Measurements from ENCODE around the gene BCL2.

Gene BCL2

DNA sequence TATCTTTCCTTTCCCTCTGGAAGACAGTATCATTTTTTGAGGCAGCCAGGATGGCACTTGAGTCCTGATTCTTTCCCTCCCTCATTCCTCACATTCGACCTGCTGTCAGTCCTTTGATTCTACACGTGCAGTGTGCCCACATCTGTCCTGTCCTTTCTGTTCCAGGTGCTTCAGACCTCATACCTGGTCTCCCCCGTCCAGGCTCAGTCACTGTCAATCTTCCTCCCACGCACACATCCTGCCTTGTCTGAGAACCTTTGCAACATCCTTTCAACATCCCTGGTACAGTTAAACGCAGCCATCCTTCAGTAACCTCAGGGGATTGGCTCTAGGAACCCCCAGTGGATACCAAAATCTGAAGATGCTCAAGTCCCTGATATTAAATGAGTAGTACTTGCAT is 10.1 kb downstream of the BCL2 start:
- DNase-seq (ENCODE audit: low read depth) = no peak

DNA sequence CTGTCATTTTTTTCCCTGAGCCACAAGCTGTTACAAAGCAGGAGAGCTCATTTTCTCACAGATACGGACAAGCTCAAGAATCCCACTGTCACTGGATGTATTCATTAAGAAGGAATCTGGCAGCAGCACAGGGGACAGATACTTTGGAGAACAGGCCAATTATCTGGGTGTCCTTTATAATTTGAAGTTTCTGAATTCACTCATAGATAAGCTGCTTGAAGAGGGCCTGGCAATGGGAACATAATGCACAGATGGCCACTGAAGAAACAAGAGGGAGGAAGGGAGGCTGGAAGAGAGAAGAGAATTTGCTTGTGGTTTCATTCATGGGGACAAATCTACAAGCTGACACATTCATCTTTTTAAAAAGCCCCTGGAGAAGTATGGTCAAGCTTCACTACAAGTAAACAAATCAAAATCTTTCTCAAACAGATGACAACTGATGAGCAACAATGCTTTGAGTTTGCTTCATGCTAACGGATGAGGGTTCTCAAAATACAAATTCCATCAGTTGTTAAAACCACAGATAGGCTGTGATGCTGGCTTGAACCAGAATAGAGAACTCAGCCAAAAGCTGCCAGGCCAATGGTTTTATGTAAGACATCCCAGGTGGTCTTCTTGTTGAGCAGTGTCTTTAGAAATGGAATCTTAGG is 11.9 kb downstream of the BCL2 start:
- DNase-seq (ENCODE audit: low read depth) = no peak

DNA sequence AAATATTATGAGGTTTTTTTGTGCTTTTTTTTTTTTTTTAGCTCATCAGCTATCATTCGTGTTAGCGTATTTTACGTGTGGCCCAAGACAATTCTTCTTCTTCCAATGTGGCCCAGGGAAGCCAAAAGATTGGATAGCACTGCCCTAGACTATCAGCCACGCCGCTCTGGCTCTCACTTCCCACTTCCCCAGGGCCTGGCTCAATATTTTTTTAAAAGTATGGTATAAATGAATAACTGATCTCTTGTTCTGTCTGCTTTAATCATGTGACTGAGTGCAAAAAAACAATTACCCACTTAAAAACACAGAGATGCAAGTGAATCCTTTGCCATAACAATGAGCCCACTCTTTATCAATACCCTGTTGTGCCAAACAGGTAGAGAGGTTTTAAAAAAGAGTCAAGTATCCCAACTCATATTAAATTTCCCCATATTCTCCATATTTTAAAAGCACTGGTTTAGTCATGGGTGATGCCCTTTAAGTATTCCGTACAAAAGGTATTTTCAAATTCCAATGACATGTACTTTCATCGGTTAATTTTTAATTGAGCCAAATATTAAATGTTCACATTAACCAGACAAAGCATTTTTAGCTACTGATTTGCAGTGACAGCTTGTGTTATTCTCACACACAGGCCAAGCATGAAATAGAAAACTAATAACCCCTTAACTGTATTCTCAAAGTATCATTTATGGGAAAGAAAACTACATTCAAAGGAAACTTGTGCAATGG is 12.6 kb downstream of the BCL2 start:
- DNase-seq (ENCODE audit: low read depth) = no peak

DNA sequence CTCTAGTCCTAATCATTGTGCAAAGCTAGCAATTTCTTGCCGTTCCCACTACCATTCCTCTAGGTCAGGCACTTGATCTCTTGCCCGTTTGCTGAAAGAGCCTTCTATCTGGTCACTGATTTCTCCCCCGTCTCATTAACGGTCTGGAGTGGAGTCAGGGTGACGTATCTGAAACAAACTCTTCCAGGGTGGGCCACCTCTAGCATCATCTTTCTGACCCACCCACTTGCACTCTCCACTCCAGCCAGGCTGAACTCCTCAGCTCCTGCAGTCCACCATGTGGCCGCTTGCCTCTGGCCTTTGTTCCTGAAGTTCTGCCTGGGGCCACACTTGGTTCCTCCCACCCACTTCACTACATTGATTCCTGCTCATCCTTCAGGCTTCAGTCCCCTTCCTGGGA is 13.3 kb downstream of the BCL2 start:
- no peak for DNase-seq (ENCODE audit: low read depth)

DNA sequence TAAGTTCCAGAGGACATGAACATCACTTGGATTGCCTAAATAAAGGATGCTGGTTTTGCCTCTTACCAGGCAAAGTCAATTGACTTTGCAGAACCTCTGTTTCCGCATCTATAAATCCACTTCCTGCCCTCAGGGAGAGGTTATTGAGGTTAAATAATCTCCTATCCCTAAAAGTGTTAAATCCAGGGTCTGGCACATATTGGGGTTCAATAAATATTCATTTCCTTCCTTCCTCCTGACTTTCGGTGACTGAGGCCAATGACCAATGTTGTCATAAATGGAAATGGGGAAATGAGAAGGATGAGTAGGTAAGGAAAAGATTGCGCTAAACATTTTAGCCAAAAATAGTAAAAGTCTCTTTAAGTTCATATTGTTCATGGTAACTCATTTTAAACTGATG is 16.0 kb downstream of the BCL2 start:
- DNase-seq (ENCODE audit: low read depth) = no peak

DNA sequence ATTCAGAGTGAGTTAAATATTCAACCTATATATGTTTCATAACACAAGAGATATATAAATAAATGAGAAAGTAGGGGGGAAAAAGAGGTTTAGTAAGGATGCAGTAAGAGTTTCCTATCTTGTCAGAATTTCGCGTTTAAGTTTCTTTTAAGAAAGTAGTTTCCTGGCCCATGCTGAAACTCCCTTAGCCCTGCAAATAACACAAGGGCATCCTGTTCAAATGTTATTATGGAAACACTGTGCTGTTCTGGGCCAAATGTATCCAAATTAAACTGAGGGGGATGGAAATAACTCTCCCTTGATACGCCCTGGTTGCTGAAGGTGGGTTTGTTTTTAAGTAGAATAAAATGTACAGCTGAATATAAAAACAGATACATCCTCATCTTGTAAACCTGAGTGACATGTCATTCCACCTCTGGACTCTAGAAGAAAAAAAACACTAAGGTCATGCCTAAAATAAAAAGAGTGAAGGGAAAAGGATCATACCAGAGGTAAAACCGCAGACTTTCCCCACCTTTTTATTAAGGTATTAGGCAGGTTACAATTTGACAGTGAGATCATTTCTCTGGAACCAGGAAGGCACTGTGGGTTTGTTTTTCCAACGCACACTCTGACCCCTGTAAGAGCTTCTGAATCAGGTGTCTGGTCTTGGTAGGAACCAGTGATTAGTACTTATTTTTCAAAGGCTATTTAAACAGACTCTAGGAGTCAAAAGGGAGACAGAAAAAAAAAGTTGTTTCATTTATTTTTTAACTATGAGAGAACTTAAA is 16.7 kb downstream of the BCL2 start:
- no peak for DNase-seq (ENCODE audit: low read depth)

DNA sequence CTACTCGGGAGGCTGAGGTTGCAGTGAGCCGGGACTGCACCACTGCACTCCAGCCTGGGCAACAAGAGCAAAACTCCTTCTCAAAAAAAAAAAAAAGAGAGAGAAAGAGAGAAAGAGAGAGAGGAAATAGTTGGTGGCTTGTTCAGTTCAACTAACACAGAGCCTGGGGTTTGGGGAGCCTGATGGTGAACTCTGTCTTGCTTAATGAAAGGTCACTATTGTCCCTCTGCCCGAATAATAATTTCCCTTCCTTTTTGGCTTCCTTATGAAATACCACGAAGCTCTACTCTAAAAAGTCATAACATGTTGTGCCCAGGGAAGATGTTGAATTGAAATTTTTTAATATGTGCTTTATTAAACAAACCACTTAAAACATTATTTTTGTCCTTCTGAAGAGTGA is 17.3 kb downstream of the BCL2 start:
- no peak for DNase-seq (ENCODE audit: low read depth)

DNA sequence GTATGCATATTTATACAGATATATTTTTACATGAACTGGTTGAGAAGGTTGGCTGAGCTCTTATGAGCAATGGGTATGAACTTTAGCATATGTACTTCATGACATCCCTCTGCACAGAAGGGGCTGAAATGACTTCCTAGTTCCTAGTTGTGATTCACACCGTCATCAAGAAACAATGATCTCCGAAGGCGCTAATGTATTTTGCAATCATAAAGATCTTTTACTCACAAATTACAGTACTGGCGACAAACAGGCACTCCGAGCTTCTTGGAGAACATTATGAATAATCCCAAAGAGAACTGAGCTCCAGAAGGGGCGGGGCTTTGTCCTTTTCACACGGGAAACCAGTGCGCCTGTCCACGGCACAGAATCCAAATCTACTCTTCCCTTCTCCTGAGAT is 18.1 kb downstream of the BCL2 start:
- no peak for DNase-seq (ENCODE audit: low read depth)

DNA sequence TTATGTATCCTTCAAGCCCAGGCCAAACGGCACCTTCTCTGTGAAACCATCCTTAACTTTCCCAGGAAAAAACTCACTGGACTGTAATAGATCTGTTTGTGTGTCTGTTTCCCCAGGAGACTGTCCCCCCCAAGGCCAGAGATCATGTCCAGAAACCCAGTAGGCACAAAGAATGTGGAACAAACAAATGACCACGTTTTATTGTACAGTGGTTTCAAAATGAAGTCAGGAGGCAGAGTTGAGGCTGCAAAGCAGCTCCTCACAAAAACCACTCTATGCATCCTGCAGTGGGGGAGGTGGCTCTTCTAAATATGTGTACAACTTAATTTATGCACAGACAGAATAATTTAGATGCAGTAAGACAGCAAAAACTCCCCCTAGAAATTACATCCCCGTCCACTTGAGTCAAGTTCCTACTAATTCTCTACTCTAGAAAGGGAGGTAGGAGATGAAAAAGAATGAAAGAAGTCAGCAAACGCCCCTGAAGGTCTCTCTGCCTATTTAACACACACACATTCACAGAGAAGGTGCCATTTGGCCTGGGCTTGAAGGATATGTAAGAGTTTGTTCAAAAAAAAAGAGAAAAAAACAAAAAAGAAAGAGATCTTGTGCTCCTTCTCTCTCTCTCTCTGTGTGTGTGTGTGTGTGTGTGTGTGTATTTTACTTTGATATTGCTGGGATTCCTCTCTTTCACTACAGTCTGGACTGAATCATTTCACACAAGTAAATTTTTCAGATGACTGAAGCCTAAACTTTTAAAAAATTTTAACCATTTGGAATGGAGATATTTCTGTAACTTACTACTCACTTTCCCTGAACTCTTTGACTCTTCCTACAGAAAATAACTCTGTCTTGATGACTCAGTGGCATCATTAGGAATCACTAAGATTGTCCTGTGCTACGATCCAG is 19.5 kb downstream of the BCL2 start:
- no peak for DNase-seq (ENCODE audit: low read depth)

DNA sequence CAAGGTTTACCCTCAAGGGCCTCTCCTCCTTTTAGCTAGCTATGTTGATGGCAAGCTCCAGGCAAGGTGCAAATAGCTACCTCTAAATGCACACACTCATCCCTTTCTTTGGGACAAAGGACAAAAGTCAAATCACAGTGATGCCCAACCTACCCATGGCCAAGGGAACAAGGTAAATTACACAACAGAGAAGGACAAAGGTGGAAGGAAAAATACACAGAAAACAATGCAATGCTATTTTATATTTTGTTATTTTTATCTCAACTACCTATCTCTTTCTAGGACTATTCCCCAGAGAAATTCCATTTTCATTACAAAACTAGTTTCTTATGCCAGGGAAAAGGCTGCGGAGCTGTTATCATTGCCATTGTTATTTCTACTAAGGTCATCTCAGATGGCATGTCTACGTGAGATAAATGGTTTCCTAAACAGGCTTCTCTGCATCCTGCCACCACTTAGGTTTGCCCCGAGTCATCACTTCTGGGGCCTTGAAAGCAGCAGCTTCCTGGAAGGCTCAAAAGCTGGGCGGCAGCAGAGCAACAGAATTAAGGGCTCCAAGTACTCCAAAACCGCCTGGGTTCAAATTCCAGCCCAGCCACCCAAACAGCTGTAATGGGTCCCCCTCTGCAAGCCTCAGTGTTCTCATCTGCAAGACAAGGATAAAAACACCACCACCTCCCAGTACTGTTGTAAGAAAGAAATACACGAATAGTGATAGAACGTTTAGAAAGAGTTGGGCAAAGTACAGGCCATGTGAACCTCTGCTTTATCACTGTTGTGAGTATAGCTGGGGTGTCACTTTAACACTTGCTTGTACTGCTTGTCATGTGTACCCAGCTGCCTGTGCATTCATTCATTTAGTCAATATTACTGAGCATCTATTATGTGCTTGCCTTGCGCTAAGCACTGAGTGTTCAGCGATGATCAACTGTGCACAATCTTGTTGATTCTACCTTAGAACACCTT is 20.9 kb downstream of the BCL2 start:
- no peak for DNase-seq (ENCODE audit: low read depth)

DNA sequence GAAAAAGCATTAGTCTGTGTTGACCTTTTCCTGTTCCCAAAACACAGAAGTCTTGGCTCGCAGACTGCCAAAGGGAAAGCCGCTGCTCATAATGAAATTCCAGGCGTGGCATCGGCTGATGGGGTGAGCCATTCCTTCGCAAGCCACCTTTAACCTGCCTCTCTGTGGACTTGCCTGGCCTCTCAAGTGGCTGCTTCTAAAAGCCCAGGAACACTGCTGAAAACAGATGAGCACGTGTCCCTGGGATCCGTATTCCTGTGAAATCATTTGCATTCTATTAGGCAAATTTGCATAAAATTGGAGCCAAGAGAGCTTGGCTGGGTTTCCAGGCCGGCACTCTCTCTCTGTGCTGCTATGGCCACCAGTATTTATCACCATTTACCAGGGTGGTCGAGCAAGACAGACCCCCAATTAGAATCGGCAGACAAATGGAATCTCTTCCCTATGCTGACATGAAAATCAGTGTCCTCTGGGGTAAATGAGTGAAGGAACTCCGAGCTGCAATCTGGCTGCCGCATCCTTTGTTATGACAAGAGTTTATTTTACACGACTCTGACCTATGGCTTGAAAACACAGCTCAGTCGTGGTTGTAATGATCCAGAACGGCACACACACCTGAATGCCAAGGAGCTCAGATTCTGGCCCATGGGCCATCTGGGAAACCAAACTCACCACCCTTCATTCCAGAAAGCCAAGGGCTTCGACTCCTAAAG is 21.7 kb downstream of the BCL2 start:
- no peak for DNase-seq (ENCODE audit: low read depth)

DNA sequence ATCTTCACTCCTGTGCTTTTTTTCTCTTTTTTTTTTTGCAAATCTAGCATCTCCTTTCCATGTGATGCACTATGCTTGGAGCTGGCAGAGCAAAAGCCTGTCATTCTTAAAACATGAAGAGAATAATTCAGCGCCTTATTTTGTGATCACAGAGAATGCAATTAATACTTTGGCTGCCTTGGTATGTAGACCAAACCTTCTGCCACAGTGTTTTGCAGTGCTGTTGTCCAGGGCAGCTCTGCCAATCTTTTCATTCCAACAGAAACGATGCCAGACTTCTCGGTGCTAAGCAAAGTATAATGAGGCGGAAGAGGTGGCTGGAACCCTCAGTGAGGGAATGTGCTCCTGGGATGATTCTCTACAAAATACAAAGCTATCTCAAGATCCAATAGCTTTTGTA is 25.6 kb downstream of the BCL2 start:
- no peak for DNase-seq (ENCODE audit: low read depth)

DNA sequence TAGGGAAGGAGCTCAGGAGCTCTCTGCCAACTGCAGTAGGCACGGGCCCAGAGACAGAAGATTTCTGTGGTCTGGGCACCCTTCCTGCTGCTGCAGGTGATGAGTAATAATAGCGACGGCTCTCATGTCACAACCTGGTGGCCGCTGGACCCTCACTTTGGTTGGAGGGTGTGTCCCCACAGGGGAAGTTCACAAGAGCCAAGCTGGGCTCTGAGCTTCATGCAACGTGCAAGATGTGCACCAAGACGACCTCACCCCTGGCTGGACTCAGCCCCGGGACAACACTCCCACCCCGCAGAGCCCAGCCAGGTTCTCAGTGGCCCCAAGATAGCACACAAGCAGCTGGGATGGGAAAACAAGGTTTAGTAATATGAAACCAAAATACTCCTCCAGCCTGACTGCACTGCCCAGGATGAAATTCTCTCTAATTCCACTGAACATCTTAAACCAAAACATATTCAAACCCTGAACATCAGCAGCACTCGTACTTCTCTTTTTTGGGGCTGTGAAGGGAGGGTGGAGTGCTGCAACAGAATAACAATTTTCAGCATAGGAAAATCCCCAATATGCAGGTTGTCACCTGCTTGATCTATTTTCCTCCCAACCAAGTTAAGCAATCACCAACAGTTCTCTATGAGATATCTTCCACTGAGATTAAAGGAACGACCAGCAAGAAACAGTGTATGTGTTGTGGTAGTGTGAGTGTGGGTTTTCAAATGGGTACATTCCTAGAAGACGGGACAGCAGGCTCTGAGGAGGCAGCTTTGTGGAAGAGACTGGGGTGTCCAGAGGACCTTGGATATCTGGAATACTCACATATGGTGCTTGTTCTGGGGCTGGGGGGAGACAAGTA is 26.5 kb downstream of the BCL2 start:
- no peak for DNase-seq (ENCODE audit: low read depth)

DNA sequence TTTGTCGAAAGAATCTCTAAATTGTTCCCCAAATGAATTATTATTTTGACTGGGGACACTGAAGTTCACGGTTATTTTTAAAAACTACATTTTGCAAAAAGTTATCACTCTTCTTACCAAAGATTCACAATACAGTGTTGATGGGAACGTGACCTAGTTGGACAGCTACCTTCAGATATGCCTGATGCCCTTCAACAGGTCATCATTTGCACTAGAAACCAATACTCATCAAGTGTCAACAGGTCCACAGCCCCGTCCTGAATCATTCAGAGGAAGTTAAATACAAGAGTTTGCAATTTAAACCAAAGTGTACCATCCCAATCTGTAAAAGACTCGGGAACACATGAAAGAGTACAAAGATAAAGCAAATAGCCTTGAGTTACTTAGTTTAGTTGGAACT is 28.3 kb downstream of the BCL2 start:
- no peak for DNase-seq (ENCODE audit: low read depth)

DNA sequence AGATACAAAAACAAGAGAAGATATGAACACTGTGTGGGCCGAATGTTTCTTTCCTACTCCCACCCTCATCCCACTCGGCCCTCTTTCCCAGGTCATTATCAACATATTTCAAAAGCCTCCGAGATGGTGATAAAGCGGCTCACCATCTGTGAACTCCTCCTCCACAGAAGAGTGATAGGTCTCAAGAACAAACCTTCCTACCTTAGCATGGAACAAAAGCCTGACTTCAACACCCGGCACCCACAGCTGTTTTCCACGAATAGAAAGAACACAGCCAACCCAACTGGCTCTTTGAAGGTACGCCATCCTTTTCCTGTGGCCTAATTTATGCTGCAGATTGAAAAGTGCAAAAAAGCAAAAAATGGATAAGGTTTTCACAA is 28.8 kb downstream of the BCL2 start:
- no peak for DNase-seq (ENCODE audit: low read depth)

DNA sequence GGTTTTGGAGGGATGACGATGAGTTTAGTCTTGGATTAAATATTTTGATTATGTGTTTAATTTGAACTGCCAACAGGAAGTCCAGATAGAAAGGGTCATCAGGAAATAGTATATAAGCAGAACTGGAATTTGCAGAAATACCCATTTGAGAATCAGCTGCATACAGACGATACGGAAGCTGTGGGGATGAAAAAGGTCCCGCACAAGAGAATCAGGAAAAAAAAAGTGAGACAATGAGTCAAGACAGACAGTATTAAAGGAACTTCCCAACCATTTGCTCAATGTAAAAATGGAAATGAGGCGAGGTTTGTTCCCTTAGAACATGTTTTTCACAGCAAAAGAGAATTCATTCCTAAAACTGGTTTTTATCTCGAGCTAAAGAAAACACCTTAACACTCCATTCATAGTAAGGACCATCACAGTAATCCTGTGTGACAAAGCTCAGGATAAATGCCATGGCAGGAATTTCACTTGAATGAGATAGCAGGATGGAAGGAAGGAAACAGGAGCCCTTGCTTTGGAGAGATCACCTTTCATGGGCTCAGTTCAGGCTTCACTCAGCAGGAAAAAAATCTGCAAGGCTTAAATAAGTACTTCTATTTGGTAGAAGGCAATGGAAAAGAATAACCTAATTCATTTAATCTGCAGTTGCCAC is 29.3 kb downstream of the BCL2 start:
- no peak for DNase-seq (ENCODE audit: low read depth)

DNA sequence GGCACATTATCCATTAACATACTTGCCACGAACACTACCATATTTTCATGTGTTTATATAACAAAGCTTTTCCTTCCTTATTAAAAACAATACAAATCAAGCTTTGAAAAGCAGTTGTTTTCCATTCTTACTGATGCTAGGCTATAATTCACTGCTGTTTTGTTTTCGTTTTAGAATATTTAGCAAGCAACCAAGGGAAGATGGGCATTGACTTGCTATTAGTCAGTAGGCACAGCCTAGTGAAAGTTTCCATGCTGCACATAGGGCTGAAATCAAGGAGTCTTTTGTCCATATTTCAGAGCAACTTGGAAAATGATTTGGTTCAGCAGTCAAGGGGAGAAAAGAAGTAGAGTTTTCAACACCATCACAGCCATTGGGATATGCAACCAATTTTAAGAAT is 31.3 kb downstream of the BCL2 start:
- no peak for DNase-seq (ENCODE audit: low read depth)

DNA sequence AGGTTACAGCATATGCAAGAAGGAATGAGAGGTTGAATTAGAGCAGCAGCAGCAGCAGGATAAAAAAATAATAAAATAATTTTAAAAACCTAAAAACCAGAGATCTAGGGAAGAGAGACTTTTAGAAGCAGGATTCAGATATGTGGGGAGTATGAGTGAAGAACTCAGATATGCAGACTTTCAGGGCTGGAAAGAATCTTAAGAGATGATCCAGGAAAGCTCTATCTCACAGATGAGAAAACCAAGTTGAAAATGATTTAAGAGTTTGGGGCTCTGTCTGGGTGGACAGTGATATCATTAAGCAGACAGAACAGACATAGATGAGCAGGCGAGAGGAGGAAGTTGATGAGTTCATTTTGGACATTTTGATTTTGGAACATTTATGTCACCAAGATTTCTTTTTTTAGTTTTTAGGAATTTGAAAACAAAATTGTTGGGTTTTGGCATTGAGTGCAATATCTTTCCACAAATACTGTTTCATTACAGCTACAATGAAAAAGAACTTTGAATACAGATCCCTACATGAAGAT is 31.8 kb downstream of the BCL2 start:
- no peak for DNase-seq (ENCODE audit: low read depth)

DNA sequence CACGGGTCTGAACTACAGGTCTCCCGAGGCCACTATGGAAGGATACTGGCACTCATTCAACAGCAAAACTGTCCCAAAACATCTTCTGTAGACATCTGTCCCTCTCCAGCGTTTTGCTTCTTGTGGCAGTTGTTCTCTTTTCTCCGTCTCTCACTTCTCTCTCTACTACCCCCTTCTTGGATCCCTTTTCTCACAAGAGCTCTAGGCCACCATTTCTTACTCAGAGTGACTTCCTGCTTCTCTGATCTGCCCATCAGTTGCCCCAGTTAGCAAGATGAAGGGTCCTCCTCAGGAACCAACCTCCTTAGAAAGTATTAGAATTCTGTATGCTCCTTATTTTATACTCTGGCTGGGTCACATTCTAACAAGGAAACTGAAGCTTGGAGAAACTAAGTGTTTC is 32.6 kb downstream of the BCL2 start:
- DNase-seq (ENCODE audit: low read depth) = no peak

Measured in activated T-helper 1 cell treated with Interleukin-2 at 50 U/mL for 16 hours (primary cell).